Astrocyte (in vitro differentiated cells and primary cell): ENCODE results near the gene HTR3C.

Experiments used
- EZH2 ChIP-seq: IDR thresholded peaks from 2 replicates; pipeline ENCODE4 v1.6.1; 2012; ENCODE audit warnings: mild to moderate bottlenecking, low read length, inconsistent platforms; ENCODE audit not compliant: insufficient read depth
- TF ChIP-seq, protein P1 (sequence below): IDR thresholded peaks from 2 replicates; pipeline ENCODE4 v1.5.1; 2011; ENCODE audit warnings: low read depth, mild to moderate bottlenecking, inconsistent platforms, low read length, moderate library complexity; ENCODE audit not compliant: insufficient read depth

DNA sequence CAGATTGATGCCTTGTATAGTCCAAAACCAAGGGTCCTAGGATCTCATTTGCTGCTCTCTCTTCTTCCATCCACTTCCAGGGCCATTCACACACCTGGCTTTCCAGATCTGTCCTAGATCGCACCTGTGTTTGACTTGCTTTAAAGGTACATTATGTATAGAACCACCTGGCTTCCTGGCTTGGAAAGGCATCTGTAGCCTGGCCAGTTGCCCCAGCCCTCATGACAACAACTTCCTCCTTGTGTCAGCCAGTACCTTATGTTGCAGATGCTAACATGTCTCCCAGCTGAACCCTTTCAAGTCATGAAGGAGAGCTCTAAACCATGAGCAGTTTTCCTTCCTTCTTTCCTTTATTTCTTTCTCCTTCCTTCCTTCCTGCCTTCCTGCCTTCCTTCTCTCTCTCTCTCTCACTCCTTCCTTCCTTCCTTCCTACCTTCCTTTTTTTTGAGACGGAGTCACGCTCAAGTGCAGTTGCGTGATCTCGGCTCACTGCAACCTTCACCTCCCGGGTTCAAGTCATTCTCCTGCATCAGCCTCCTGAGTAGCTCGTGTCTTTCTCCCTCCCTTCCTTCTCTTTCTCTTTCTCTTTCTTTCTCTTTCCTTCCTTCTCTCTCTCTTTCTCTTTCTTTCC lies 2.5 kb upstream of the HTR3C start:
- TF ChIP-seq, protein P1, sequence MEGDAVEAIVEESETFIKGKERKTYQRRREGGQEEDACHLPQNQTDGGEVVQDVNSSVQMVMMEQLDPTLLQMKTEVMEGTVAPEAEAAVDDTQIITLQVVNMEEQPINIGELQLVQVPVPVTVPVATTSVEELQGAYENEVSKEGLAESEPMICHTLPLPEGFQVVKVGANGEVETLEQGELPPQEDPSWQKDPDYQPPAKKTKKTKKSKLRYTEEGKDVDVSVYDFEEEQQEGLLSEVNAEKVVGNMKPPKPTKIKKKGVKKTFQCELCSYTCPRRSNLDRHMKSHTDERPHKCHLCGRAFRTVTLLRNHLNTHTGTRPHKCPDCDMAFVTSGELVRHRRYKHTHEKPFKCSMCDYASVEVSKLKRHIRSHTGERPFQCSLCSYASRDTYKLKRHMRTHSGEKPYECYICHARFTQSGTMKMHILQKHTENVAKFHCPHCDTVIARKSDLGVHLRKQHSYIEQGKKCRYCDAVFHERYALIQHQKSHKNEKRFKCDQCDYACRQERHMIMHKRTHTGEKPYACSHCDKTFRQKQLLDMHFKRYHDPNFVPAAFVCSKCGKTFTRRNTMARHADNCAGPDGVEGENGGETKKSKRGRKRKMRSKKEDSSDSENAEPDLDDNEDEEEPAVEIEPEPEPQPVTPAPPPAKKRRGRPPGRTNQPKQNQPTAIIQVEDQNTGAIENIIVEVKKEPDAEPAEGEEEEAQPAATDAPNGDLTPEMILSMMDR = no peak
- TF ChIP-seq EZH2 = no peak
